Measurements from ENCODE around the gene PTCHD1.

PTCHD1 gene

DNA sequence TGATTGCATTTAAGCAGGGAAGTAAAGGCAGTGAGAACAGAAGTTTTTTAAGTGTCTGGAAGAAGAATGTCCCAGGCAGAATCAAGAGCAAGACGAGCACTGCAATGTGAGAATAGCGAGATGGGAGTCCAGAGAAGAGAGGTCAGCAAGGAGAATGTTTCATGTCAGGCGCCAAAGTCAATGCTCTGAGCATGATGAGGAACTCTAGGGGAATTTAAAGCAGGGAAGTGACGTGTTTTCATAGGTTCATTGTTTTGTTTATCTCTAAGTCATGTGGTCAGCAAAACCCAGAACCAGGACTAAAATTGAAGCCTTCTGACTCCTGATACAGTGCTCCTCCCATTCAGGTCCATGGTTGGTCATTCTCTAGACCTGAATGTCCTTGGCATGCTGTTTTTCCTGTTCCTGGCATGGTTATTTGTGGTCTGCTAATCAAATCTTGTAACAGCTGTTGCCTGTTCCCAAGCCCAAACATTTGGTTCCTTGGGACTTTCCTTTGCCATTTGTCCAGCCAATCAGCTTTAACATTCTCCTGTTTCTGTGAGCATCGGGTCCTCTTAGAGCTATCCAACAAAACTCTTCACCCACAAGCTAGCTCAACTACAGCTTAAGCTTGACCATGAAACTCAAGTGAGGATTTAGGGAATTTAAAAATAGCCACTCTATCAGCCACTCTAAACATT lies 37.7 kb downstream of the PTCHD1 start:
- TF ChIP-seq, protein P1, sequence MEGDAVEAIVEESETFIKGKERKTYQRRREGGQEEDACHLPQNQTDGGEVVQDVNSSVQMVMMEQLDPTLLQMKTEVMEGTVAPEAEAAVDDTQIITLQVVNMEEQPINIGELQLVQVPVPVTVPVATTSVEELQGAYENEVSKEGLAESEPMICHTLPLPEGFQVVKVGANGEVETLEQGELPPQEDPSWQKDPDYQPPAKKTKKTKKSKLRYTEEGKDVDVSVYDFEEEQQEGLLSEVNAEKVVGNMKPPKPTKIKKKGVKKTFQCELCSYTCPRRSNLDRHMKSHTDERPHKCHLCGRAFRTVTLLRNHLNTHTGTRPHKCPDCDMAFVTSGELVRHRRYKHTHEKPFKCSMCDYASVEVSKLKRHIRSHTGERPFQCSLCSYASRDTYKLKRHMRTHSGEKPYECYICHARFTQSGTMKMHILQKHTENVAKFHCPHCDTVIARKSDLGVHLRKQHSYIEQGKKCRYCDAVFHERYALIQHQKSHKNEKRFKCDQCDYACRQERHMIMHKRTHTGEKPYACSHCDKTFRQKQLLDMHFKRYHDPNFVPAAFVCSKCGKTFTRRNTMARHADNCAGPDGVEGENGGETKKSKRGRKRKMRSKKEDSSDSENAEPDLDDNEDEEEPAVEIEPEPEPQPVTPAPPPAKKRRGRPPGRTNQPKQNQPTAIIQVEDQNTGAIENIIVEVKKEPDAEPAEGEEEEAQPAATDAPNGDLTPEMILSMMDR (IDR thresholded peaks at IDR 0.05; ENCODE audit: extremely low read depth, insufficient read depth, missing control alignments), result no peak
- DNase-seq (ENCODE audit: low spot score), result no peak
- in situ Hi-C loops (cut with MboI; ENCODE audit: low pct_unique_long_range_greater_than_20kb, low sequenced_read_pairs, unreplicated experiment), result no loop called here

DNA sequence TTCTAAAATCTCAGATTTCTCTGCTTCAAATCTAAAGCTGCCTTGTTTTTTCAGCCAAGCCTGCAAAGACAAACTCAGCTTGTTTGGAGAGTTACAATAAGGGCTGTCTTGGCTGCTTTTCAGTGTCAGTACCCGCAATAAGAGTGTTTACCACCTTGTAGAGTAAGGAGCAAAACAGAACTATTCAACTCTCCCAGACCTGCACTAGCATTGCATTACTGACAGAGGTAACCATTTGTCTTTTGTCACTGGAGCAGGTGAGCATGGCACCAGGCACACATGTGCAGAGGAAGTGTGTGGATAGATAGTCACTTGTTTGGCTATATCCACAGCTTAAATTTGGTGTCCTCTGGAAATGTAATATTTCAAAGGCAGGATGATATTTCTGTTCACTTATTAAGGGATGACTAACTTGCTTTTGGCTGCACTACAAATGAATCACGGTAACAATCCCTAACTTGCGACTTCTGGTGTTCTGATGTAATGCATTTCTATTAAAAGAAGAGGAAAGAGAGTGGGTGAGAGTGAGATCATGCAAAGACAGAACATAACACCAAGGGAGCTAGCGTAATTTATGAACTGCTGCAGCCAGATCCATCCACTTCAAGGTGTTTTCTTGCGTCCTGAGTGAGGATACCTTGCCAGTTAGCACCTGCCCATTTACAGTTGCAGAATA lies 38.6 kb downstream of the PTCHD1 start:
- in situ Hi-C loops (cut with MboI; ENCODE audit: low pct_unique_long_range_greater_than_20kb, low sequenced_read_pairs, unreplicated experiment), result no loop called here
- DNase-seq (ENCODE audit: low spot score), result no peak
- TF ChIP-seq, protein P1 (IDR thresholded peaks at IDR 0.05; ENCODE audit: extremely low read depth, insufficient read depth, missing control alignments), result no peak

DNA sequence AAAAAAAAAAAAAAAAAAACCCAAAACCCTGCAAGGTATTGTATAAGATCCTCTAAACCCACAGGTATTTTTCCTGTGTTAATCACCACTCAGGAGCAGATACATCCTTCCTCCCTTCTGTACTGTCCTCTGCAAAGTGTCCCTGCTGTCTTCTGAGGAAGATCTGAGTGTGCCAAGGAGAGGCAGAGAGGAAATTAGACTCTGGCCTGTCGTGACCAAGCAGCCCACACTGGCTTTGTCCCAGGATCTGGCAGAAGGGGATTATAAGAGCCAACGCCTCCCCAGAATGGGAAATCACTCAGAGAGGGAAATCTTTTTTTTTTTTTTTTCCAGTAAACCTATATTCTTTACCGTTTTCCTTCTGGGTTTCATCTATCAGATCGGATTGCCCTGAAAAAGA lies 39.6 kb downstream of the PTCHD1 start:
- DNase-seq (ENCODE audit: low spot score), result no peak
- TF ChIP-seq, protein P1 (IDR thresholded peaks at IDR 0.05; ENCODE audit: extremely low read depth, insufficient read depth, missing control alignments), result no peak
- in situ Hi-C loops (cut with MboI; ENCODE audit: low pct_unique_long_range_greater_than_20kb, low sequenced_read_pairs, unreplicated experiment), result no loop called here

DNA sequence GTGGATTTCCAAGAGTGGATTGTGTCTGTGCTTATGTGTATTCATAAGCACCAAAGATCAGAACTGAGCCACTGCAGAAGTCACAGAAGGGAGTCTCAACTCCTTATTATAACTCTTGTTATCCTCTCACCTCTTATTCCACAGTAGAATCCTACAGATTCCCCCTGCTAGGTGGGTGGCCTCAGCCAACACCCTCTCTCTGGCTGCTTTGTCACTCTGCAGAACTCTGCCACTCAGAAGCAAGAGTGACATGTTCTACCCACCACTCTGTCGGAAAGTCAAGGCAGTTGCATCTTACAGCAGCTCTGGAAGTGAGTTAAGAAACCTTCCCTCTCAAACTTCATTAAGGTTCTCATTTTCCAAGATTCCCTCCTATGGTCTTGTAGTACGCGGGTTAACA lies 41.9 kb downstream of the PTCHD1 start:
- DNase-seq (ENCODE audit: low spot score), result no peak
- TF ChIP-seq, protein P1 (IDR thresholded peaks at IDR 0.05; ENCODE audit: extremely low read depth, insufficient read depth, missing control alignments), result no peak

DNA sequence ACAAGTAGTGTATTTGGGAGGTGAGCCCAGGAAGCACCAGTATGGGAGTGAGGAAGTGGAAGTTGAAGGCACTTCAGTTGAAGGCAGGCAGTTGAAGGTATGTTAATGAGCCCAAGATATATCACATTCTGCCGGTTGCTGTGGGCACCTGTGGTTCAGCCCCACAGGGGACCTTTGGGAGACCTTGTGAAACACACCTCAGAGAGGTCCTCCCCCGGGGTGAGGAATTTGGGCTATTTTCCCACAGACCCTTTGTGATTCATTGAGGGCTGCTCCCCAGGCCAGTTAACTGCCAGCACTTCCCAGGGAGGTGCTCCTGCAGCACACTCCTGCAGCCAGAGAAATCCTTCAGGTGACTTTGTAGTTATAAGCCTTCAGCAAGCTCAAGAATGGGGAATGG lies 45.9 kb downstream of the PTCHD1 start:
- in situ Hi-C loops (cut with MboI; ENCODE audit: low pct_unique_long_range_greater_than_20kb, low sequenced_read_pairs, unreplicated experiment), result no loop called here
- no peak for DNase-seq (ENCODE audit: low spot score)
- TF ChIP-seq, protein P1 (IDR thresholded peaks at IDR 0.05; ENCODE audit: extremely low read depth, insufficient read depth, missing control alignments), result no peak

More for the DNA sequence above, 41.9 kb downstream of the PTCHD1 start:
- in situ Hi-C loops (cut with MboI; ENCODE audit: low pct_unique_long_range_greater_than_20kb, low sequenced_read_pairs, unreplicated experiment), result no loop called here

DNA sequence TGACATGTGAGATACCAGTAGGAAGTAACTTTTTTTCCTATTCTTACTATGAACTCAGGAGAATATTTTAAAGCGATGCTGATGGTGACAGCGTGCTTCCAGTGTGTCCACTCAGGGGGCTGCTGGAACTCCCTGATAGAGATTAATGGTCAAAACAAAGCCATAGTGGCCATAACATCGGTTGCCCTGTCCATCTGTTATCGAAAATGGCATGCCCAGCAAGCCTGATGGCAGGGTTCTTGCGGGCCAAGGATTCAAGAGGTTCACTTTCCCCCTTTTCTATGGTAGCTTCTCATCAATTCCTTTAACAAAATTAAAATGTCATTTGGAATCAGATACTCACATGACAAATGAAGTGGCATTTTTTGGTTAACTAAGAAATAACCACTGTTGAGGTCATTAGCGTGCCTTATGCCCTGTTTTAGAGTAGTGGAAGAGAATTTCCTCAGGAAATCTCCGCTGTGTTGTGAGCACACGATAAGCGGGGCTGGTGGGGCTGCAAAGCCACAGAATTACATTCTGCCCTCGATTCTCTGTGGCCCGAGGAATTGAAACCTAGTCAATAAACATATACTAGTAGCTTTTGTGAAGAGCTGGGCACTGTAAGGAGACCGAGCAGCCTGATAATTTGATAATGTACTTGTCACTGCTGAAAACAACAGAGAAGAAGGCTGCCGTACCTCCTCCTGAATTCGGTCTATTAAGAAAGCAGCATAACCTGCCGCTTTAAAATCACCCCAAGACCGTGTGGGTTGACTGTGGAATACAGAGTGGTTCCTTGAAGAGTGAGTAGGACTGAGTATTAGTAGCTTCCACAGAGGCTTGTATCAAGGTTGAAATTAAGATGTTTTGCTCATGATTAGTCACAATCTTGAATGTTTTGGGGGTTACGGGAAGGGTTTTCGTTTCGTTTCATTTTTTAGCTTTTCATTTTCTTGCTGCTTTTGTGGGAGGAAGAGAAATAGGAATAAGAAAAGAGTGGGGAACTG lies 46.7 kb downstream of the PTCHD1 start:
- in situ Hi-C loops (cut with MboI; ENCODE audit: low pct_unique_long_range_greater_than_20kb, low sequenced_read_pairs, unreplicated experiment), result no loop called here
- DNase-seq (ENCODE audit: low spot score), result no peak
- TF ChIP-seq, protein P1 (IDR thresholded peaks at IDR 0.05; ENCODE audit: extremely low read depth, insufficient read depth, missing control alignments), result no peak
